Body of pancreas (tissue), 4 donors: ENCODE measurements around the gene UCHL3. TPM values are rescaled to one million over a fixed set of nuclear protein-coding genes. Genes with fewer than 3 reads are reported as not detected.

Source experiments
- ATAC-seq: fragments of 150-250 bp; one replicate; pipeline ENCODE4 v1.9.1; 2016
- DNase-seq, 4 donors: peaks; one replicate each; pipeline ENCODE4 v3.0.0-alpha.2; 2019
- H3K27ac ChIP-seq, 4 donors: fragments of 200-600 bp; sonication (generic); 1 replicate in 3 of 4; 2 replicates in 1 of 4; pipeline versions ENCODE4 v1.5.1 to v1.6.1; 2016 to 2019; ENCODE audit warnings: mild to moderate bottlenecking in 1 of 4, mixed read lengths in 1 of 4, moderate library complexity in 1 of 4
- H3K27me3 ChIP-seq, 2 donors: fragments of 200-600 bp; sonication (generic); one replicate each; pipeline ENCODE4 v1.6.0; 2016; ENCODE audit warnings: mild to moderate bottlenecking in 1 of 2
- H3K36me3 ChIP-seq, 2 donors: fragments of 200-600 bp; sonication (generic); replicated peaks in 1 of 2; 2 replicates each; pipeline ENCODE4 v1.5.1; 2016; ENCODE audit warnings: low read depth in 2 of 2; ENCODE audit not compliant: insufficient read depth in 1 of 2
- H3K4me1 ChIP-seq: fragments of 200-600 bp; sonication (generic); one replicate; pipeline ENCODE4 v1.6.0; 2016
- H3K4me3 ChIP-seq, 2 donors: fragments of 200-600 bp; sonication (generic); 1 replicate in 1 of 2; 2 replicates in 1 of 2; pipeline ENCODE4 v1.5.1; 2016 to 2019
- H3K9me3 ChIP-seq, 3 donors: fragments of 200-600 bp; sonication (generic); 1 replicate in 2 of 3; 2 replicates in 1 of 3; pipeline ENCODE4 v1.5.1; 2016
- CTCF ChIP-seq, 7 experiments: fragments of 450-650 bp in 4 of 7; fragments of 200-600 bp in 3 of 7; sonication (generic) in 3 of 7; IDR thresholded peaks; one replicate each; pipeline ENCODE4 v1.5.1; 2016 to 2019; ENCODE audit warnings: antibody characterized with exemption in 7 of 7
- POLR2A ChIP-seq, 3 donors: fragments of 450-650 bp; IDR thresholded peaks; one replicate each; pipeline ENCODE4 v1.6.1; 2016; ENCODE audit warnings: antibody characterized with exemption in 3 of 3, mild to moderate bottlenecking in 2 of 3
- WGBS, 2 donors: methylation state at CpG; one replicate each; pipeline ENCODE4 v1.1.5; 2017; 5-methylcytosine and 5-hydroxymethylcytosine counted together
- intact Hi-C: fragments of 100-400 bp; cut with DNase I; formaldehyde crosslinking; loops from one replicate; pipeline ENCODE4 v1.15.1; 2023
- total RNA-seq, 2 donors: library from RNA; depleted of rRNA; stranded (reverse); fragments of >200 nt; gene quantifications; one replicate each; pipeline ENCODE4 v1.1.0, GENCODE V29; 2016

UCHL3 gene
- total RNA-seq, 2 donors from 2014 or later: 2.0 to 20.5 TPM

GRCh38 chr13:75514080-75514995 lies 35.3 kb upstream of the UCHL3 start:
- no peak overlapping the region for H3K4me3 ChIP-seq
- ATAC-seq (no peak), DNase-seq (no peak)
- H3K36me3 ChIP-seq: no peaks in the 10 kb centered on the region
- H3K4me1 ChIP-seq: no peaks in the 10 kb centered on the region
- intact Hi-C loops: no loop called here
- no peak overlapping the region for H3K27ac ChIP-seq
- WGBS, 2 donors: 76 to 85% methylated on average over 3 of the region's 3 CpGs
- no peaks in the 10 kb centered on the region for H3K9me3 ChIP-seq
- TF ChIP-seq POLR2A (IDR thresholded peaks at IDR 0.05) (no peak), CTCF (IDR thresholded peaks at IDR 0.05) (no peak)
- H3K27me3 ChIP-seq: no peaks in the 10 kb centered on the region

- DNase-seq (no peak), ATAC-seq (no peak)
- Histone ChIP-seq H3K4me1 (no peaks in the 10 kb centered on the region), H3K36me3 (no peaks in the 10 kb centered on the region), H3K27me3 (no peaks in the 10 kb centered on the region), H3K9me3 (no peaks in the 10 kb centered on the region), H3K27ac (no peak overlapping the region), H3K4me3 (no peak overlapping the region)
- TF ChIP-seq CTCF (IDR thresholded peaks at IDR 0.05) (no peak), POLR2A (IDR thresholded peaks at IDR 0.05) (no peak)
- intact Hi-C loops: no loop called here
- WGBS, 2 donors: 96 to 97% methylated on average over 21 to 30 of the region's 30 CpGs
These were observed 31.0 kb upstream of the UCHL3 start for GRCh38 chr13:75518439-75519088.

- ATAC-seq: no peak
- intact Hi-C loops: no loop called here
- Histone ChIP-seq H3K4me1 (no peaks in the 10 kb centered on the region), H3K4me3 (no peak overlapping the region), H3K27me3 (no peaks in the 10 kb centered on the region), H3K27ac (no peak overlapping the region), H3K36me3 (peaks cover 0 to 2% of the 10 kb centered on the region in 2 donors), H3K9me3 (no peaks in the 10 kb centered on the region)
- no peak for TF ChIP-seq POLR2A (IDR thresholded peaks at IDR 0.05)
- TF ChIP-seq CTCF (IDR thresholded peaks at IDR 0.05): no peak
- WGBS, 2 donors: 69 to 79% methylated on average over 3 of the region's 3 CpGs
- DNase-seq: no peak
These were observed 27.6 kb upstream of the UCHL3 start for GRCh38 chr13:75521956-75522355.

- no peak for DNase-seq
- Histone ChIP-seq H3K4me1 (peaks cover 16% of the 10 kb centered on the region), H3K27me3 (no peaks in the 10 kb centered on the region), H3K9me3 (no peaks in the 10 kb centered on the region), H3K27ac (no peak overlapping the region), H3K4me3 (no peak overlapping the region), H3K36me3 (no peaks in the 10 kb centered on the region)
- intact Hi-C loops: no loop called here
- TF ChIP-seq POLR2A (IDR thresholded peaks at IDR 0.05) (no peak), CTCF (IDR thresholded peaks at IDR 0.05) (no peak)
- ATAC-seq: peak; percentile 35
These were observed 19.0 kb upstream of the UCHL3 start for GRCh38 chr13:75530549-75530961.
